Heart left ventricle (tissue), 16 donors: ENCODE measurements around the gene GDNF. TPM values are rescaled to one million over a fixed set of nuclear protein-coding genes. Genes with fewer than 3 reads are reported as not detected.

Experiments
- ATAC-seq, 4 donors: fragments of 200-7000 bp; cut with Tn5 transposase; one replicate each; pipeline ENCODE4 v1.9.1; 2020 to 2022; ENCODE audit warnings: moderate library complexity in 4 of 4, mild to moderate bottlenecking in 3 of 4, moderate number of reproducible peaks in 1 of 4
- DNase-seq, 5 donors: peaks; one replicate each; pipeline ENCODE4 v3.0.0-alpha.2; 2020
- H3K27ac ChIP-seq, 12 donors: fragments of 200-600 bp; sonication (generic) in 4 of 12; one replicate each; pipeline versions ENCODE4 v1.5.0 to v1.8.0; 2016 to 2022; ENCODE audit warnings: mild to moderate bottlenecking in 2 of 12
- H3K27me3 ChIP-seq, 9 donors: fragments of 200-600 bp; sonication (generic) in 2 of 9; one replicate each; pipeline versions ENCODE4 v1.5.1 to v1.8.0; 2016 to 2022; ENCODE audit warnings: mild to moderate bottlenecking in 3 of 9
- H3K36me3 ChIP-seq, 9 donors: fragments of 200-600 bp; sonication (generic) in 2 of 9; one replicate each; pipeline versions ENCODE4 v1.5.0 to v1.8.0; 2018 to 2022; ENCODE audit warnings: mild to moderate bottlenecking in 2 of 9
- H3K4me1 ChIP-seq, 12 donors: fragments of 200-600 bp; sonication (generic) in 4 of 12; one replicate each; pipeline versions ENCODE4 v1.5.0 to v1.8.0; 2016 to 2022; ENCODE audit warnings: mild to moderate bottlenecking in 3 of 12
- H3K4me3 ChIP-seq, 12 donors: fragments of 200-600 bp; sonication (generic) in 4 of 12; one replicate each; pipeline versions ENCODE4 v1.5.0 to v1.8.0; 2017 to 2022; ENCODE audit warnings: mild to moderate bottlenecking in 9 of 12, moderate library complexity in 4 of 12
- H3K9me3 ChIP-seq, 12 donors: fragments of 200-600 bp; sonication (generic) in 4 of 12; one replicate each; pipeline versions ENCODE4 v1.5.0 to v1.8.0; 2016 to 2022; ENCODE audit warnings: mild to moderate bottlenecking in 1 of 12
- CTCF ChIP-seq, 12 donors: fragments of 200-600 bp; sonication (generic) in 4 of 12; IDR thresholded peaks; one replicate each; pipeline versions ENCODE4 v1.5.0 to v1.8.0; 2018 to 2022; ENCODE audit warnings: antibody characterized with exemption in 12 of 12, mild to moderate bottlenecking in 5 of 12
- POLR2A ChIP-seq, 2 donors: fragments of 450-650 bp; IDR thresholded peaks; one replicate each; pipeline ENCODE4 v1.6.1; 2017; ENCODE audit warnings: antibody characterized with exemption in 2 of 2, mild to moderate bottlenecking in 2 of 2, moderate library complexity in 2 of 2
- WGBS, 4 donors: extraction: QIAGEN DNeasy Blood & Tissue Kit in 2 of 4; methylation state at CpG; one replicate each; pipeline versions ENCODE4 v1.1.5 to v1.1.7; 2013 to 2018; 5-methylcytosine and 5-hydroxymethylcytosine counted together
- intact Hi-C, 10 donors: fragments of 100-400 bp; cut with DNase I; formaldehyde crosslinking; loops; one replicate each; pipeline versions ENCODE4 v1.11.1 to v1.14.2; 2022
- polyA plus RNA-seq, 2 donors: library from polyadenylated mRNA; stranded (reverse); fragments of 200-250 nt; gene quantifications; one replicate each; pipeline ENCODE4 v1.2.3, GENCODE V29; 2013
- total RNA-seq, 9 donors: library from RNA; depleted of rRNA in 2 of 9; stranded (reverse); fragments of >200 nt in 2 of 9; fragmentation: NEBNext Ultra II Directional in 3 of 9; extraction: Animal tissue kit (Norgen Biotek cat#: 25700) in 3 of 9; gene quantifications; one replicate each; pipeline versions ENCODE4 v1.1.0 to v1.2.4, GENCODE V29; 2016 to 2023
- donor health status: ischemic (EF 13 %, LVEDD 7.1; RV severe dilation, severe dysfunction).
- donor health status: healthy with polysubstance abuse.
- donor health status: DM: no; HTN: yes; CAD: no.
- donor health status: DM: no; HTN: no; CAD: no.
- donor health status: ischemic (EF 25% LVEDD 6.9; RV normal size, moderate dysfunction).
- donor health status: ischemic (EF 25% LVEDD 5.7; RV mildly dilated, moderate dysfunction).
- donor health status: healthy.
- donor health status: DM: yes; HTN: yes; CAD: no.
- donor health status: ischemic (EF 35%, LVEDD 5.7; RV mildly dilated, moderate dysfunction).
- donor health status: nonischemic (EF 11% LVEDD 7.7; RV severe dilation, severe dysfunction).
- donor health status: DM: yes; HTN: yes; CAD: no.
- donor health status: PGD.
- donor health status: ischemic (EF 29% LVEDD 5.4; RV normal size, mild dysfunction).
- donor health status: nonischemic (EF 23%, LVEDD 6.1; RV moderate dilation, normal function).

The GDNF gene
- total and polyA plus RNA-seq, 11 donors: 0.03 to 0.36 (median 0.09) TPM; not detected in 4

GRCh38 chr5:37881359-37881758, 41.5 kb upstream of the GDNF start:
- Histone ChIP-seq H3K27me3 (no peaks in the 10 kb centered on the region), H3K4me1 (no peaks in the 10 kb centered on the region), H3K9me3 (no peaks in the 10 kb centered on the region), H3K4me3 (no peak overlapping the region), H3K36me3 (no peaks in the 10 kb centered on the region), H3K27ac (no peak overlapping the region)
- DNase-seq (no peak), ATAC-seq (no peak)
- intact Hi-C loops: no loop called here
- TF ChIP-seq CTCF (IDR thresholded peaks at IDR 0.05) (no peak), POLR2A (IDR thresholded peaks at IDR 0.05) (no peak)
- 82 to 91% (median 90%) methylated on average over 3 of the region's 3 CpGs for WGBS, 4 donors

- H3K36me3 ChIP-seq: no peaks in the 10 kb centered on the region
- no peaks in the 10 kb centered on the region for H3K4me1 ChIP-seq
- WGBS, 4 donors: 68 to 83% (median 75%) methylated on average over 3 of the region's 3 CpGs
- no peak for TF ChIP-seq CTCF (IDR thresholded peaks at IDR 0.05)
- TF ChIP-seq POLR2A (IDR thresholded peaks at IDR 0.05): no peak
- no peaks in the 10 kb centered on the region for H3K27me3 ChIP-seq
- intact Hi-C loops: no loop called here
- peaks cover 0 to 6% (median 0%) of the 10 kb centered on the region in 12 donors for H3K9me3 ChIP-seq
- DNase-seq: no peak
- ATAC-seq: no peak
- H3K4me3 ChIP-seq: no peak overlapping the region
- no peak overlapping the region for H3K27ac ChIP-seq
Observed at GRCh38 chr5:37876943-37877342, 37.1 kb upstream of the GDNF start.

GRCh38 chr5:37876245-37876644, 36.4 kb upstream of the GDNF start:
- intact Hi-C loops: no loop called here
- H3K9me3 ChIP-seq: peaks cover 0 to 7% (median 0%) of the 10 kb centered on the region in 12 donors
- DNase-seq (no peak), ATAC-seq (no peak)
- H3K27ac ChIP-seq: no peak overlapping the region
- WGBS, 4 donors: 73 to 85% (median 78%) methylated on average over 1 of the region's 1 CpG
- H3K27me3 ChIP-seq: no peaks in the 10 kb centered on the region
- TF ChIP-seq POLR2A (IDR thresholded peaks at IDR 0.05) (no peak), CTCF (IDR thresholded peaks at IDR 0.05) (no peak)
- H3K4me3 ChIP-seq: no peak overlapping the region
- no peaks in the 10 kb centered on the region for H3K36me3 ChIP-seq
- H3K4me1 ChIP-seq: no peaks in the 10 kb centered on the region

- WGBS, 4 donors: 76 to 81% (median 78%) methylated on average over 6 of the region's 6 CpGs
- ATAC-seq (no peak), DNase-seq (no peak)
- Histone ChIP-seq H3K36me3 (no peaks in the 10 kb centered on the region), H3K4me1 (no peaks in the 10 kb centered on the region), H3K9me3 (peaks cover 0 to 7% (median 0%) of the 10 kb centered on the region in 12 donors), H3K27me3 (no peaks in the 10 kb centered on the region), H3K27ac (no peak overlapping the region), H3K4me3 (no peak overlapping the region)
- no peak for TF ChIP-seq CTCF (IDR thresholded peaks at IDR 0.05)
- TF ChIP-seq POLR2A (IDR thresholded peaks at IDR 0.05): no peak
- intact Hi-C loops: no loop called here
Observed at GRCh38 chr5:37875051-37875787, 35.4 kb upstream of the GDNF start.
